Gastroesophageal sphincter (tissue), 3 donors: ENCODE measurements around the gene PTPRN2.

Experiments
- CTCF ChIP-seq, 4 experiments: fragments of 200-600 bp in 2 of 4; fragments of 450-650 bp in 2 of 4; sonication (generic) in 1 of 4; IDR thresholded peaks; one replicate each; pipeline ENCODE4 v1.5.1; 2017 to 2019; ENCODE audit warnings: antibody characterized with exemption in 4 of 4, mild to moderate bottlenecking in 2 of 4, moderate library complexity in 2 of 4
- EP300 ChIP-seq: sonication (generic); formaldehyde crosslinking; IDR thresholded peaks from one replicate; pipeline ENCODE4 v1.6.1; 2017; ENCODE audit warnings: antibody characterized with exemption, mild to moderate bottlenecking
- POLR2A ChIP-seq, 2 donors: fragments of 450-650 bp; IDR thresholded peaks; one replicate each; pipeline ENCODE4 v1.6.1; 2017; ENCODE audit warnings: antibody characterized with exemption in 2 of 2, mild to moderate bottlenecking in 2 of 2, moderate library complexity in 1 of 2
- POLR2AphosphoS5 ChIP-seq: sonication (generic); formaldehyde crosslinking; IDR thresholded peaks from one replicate; pipeline ENCODE4 v1.6.1; 2017; ENCODE audit warnings: antibody characterized with exemption

GRCh38 chr7:158192956-158193355, 394.7 kb downstream of the PTPRN2 start:
- TF ChIP-seq POLR2AphosphoS5 (no peak), POLR2A (IDR thresholded peaks at IDR 0.05) (no peak), CTCF (IDR thresholded peaks at IDR 0.05) (no peak), EP300 (no peak)
